ENCODE results near the gene FNDC8.
A peak's percentile ranks its signal among the peaks of the same experiment; 100 is the strongest.
"Not testable (repeated sequence)": the region's sequence is repeated elsewhere in the genome, so short reads cannot be mapped to it uniquely, and the experiment has no call there.

FNDC8 gene

GRCh38 chr17:35095741-35096140 lies 25.7 kb upstream of the FNDC8 start:
- no peak for DNase-seq (ENCODE audit: low read depth in 2 of 2)

- no peak for DNase-seq (ENCODE audit: low read depth in 2 of 2)
Observed at GRCh38 chr17:35097776-35098175, 23.6 kb upstream of the FNDC8 start.

- no peak for DNase-seq (ENCODE audit: low read depth in 2 of 2)
Observed at GRCh38 chr17:35099908-35100307, 21.5 kb upstream of the FNDC8 start.

DNA sequence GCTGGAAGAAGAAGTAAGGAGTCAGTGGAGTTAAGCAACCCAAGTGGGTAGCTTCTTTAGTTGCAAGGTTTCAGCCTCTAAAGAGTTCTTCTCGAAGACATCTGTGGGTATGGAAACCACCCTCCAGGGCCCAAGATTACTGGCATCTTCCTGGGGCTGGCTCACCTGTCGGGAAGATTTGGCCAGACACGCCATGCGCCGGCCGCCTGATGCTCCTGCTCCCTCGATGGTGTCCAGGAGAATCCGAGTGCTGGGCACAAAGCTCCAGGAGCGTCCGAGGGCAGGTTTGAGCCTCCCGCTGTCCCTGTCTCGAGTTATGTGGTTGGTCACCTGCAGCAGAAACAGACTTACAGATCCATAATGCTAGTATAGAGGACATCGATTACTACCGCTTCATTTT lies 20.4 kb upstream of the FNDC8 start:
- no peak for DNase-seq (ENCODE audit: low read depth in 2 of 2)

- DNase-seq (ENCODE audit: low read depth in 2 of 2), result no peak
Observed at GRCh38 chr17:35101725-35102124, 19.7 kb upstream of the FNDC8 start.

DNA sequence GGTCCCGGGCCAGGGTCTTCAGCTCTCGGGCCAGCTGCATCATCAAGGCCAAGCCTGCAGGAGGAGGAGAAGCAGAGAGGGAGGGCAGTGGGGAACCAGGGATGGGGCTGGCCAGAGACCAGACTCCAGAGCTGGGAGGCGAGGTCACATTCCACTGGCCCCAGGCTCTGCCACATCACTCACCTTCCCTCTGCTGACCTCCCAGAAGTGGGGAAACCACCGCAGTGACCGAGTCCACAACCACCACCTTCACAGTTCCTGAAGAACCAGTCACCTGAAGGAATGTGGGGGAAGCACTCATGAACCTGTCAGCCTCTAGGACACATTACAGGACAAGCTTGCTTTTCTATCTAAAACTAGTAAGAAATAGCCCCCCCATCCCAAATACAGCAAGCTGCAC lies 18.1 kb upstream of the FNDC8 start:
- no peak for DNase-seq (ENCODE audit: low read depth in 2 of 2)

DNA sequence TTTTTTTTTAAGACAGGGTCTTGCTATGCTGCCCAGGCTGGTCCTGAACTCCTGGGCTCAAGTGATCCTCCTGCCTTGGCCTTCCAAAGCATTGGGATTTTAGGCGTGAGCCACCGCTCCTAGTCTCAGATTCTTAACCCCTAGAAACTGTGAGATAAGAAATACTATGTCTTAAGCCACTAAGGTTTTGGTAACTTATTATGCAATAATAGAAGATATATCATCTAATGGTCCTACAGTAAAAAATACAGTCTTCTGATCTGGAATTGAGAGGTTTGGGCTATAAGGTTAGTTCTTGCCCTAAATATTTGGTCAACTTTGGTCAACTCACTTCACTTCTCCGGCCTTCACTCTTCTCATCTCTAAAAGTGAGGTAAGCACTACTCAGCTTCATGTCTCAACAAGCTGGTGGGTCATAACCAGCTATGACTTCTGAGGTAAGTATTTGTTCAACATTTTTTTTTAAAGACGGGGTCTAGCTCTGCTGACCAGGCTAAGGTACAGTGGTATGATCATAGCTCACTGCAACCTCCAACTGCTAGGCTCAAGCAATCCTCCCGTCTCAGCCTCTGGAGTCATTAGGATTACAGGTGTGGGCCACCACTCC lies 16.5 kb upstream of the FNDC8 start:
- DNase-seq (ENCODE audit: low read depth in 2 of 2), result no peak

DNA sequence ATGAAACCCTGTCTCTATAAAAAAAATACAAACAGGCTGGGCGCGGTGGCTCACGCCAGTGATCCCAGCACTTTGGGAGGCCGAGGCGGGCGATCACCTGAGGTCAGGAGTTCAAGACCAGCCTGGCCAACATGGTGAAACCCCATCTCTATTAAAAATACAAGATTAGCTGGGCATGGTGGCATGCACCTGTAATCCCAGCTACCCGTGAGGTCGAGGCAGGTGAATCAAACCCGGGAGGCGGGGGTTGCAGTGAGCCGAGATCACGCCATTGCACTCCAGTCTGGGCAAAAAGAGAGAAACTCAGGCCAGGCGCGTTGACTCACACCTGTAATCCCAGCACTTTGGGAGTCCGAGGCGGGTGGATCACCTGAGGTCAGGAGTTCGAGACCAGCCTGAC lies 10.6 kb upstream of the FNDC8 start:
- DNase-seq (ENCODE audit: low read depth in 2 of 2), result not testable (repeated sequence)

DNA sequence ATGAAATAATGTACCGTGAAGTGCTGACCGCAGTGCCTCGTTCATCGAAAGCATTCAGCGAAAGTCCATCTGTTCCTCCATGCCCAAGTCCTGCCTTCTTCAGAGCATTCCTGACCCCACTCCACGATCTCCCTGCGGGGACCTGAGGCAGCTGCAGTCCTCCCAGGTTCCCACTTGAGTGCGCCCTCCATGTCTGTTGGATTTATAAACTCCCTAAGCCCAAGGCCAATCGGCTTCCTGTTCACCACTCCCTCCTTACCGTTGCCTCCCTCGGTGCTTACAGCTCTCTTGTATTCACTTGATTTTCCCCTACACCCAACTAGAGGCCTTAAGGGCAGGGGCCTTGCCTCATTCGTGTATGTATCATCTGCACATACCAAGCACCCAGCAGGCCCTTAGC lies 4.6 kb upstream of the FNDC8 start:
- no peak for DNase-seq (ENCODE audit: low read depth in 2 of 2)

- DNase-seq (ENCODE audit: low read depth in 2 of 2), result no peak
Observed at GRCh38 chr17:35117984-35118383, 3.4 kb upstream of the FNDC8 start.

GRCh38 chr17:35119370-35120165 lies 1.8 kb upstream of the FNDC8 start, which contains the start of gene RAD51D:
Gene RAD51D, minus strand, starts transcription at chr17:35119860. Its CDS starts 247 bp downstream, at chr17:35119613.
- peak; percentile 63 to 66 for DNase-seq (ENCODE audit: low read depth in 2 of 2)

DNA sequence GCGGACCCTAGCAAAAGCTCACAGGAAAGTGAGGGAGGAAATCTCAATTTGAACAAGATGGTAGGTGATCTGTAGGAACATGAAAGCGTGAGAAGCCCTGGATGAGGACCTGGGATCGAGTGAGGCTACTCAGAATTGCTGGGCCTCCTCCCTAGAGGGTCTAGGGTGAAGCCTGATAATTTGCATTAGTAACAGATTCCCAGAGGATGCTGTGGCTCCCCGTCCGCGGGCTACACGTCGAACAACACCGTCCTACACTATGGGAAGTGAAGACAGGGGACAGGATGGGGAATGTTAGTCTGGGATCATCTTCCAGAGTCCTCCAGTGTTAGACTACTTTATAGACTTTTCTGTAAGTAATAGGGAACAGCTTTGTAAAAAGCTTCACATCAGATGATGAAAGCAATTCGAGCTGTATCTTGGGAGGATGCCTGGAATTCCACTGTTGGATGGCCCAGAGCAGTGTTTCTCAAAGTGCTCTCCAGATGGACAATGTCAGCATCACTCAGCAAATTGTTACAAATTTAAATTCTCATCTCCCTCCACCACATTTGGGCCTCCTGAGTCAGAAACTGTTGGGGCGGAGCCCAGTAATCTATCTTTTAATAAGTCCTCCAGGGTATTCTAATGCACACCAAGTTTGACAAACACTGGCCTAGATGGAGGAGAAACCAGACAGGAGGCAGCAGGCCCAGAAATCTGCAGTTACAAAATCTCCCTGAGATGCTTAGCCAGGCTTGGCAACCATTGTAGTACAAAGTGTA lies 6.5 kb downstream of the FNDC8 start:
- no peak for DNase-seq (ENCODE audit: low read depth in 2 of 2)

GRCh38 chr17:35129154-35129972 lies 7.9 kb downstream of the FNDC8 start:
- no peak for DNase-seq (ENCODE audit: low read depth in 2 of 2)

DNA sequence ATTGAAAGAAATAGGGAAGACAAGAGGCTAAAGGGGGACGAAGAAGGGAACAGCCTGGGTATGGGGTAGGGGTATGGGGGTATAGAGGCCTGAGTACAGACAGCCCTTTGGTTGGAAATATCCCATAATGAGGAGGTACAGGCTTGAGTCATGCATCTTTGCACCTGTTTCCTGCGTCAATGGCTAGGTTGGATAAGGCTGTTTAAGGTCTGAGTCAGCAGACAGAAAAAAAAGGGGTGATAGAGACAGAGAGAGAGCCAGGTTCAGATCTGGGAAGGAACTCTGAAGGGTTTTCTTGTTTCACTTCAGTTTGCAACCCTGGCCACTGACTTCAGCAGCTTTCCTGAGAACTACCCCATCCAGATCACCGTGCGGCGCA lies 8.5 kb downstream of the FNDC8 start:
- DNase-seq (ENCODE audit: low read depth in 2 of 2), result no peak

DNA sequence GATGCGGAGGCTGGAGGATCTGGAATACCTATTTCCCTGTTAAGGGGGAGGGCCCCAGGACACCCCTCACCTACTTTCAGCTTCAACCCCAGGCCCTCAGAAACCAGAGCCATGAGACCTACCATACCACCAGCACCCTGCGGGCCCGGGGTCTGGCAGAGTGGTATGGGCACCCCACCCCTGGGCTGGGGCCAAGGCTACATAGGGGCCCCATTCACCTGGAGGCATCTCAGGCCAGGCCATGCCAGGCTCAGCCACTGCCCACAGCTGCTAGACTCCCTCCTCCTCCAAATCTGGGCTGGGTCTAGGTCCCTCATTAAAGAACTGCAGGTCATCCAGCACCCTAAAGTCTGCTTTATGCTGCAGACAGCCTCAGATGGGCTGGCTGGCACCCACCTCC lies 9.0 kb downstream of the FNDC8 start:
- no peak for DNase-seq (ENCODE audit: low read depth in 2 of 2)

GRCh38 chr17:35132099-35132498 lies 10.7 kb downstream of the FNDC8 start:
- DNase-seq (ENCODE audit: low read depth in 2 of 2), result no peak

- DNase-seq (ENCODE audit: low read depth in 2 of 2), result no peak
Observed at GRCh38 chr17:35132816-35133550, 11.6 kb downstream of the FNDC8 start.

DNA sequence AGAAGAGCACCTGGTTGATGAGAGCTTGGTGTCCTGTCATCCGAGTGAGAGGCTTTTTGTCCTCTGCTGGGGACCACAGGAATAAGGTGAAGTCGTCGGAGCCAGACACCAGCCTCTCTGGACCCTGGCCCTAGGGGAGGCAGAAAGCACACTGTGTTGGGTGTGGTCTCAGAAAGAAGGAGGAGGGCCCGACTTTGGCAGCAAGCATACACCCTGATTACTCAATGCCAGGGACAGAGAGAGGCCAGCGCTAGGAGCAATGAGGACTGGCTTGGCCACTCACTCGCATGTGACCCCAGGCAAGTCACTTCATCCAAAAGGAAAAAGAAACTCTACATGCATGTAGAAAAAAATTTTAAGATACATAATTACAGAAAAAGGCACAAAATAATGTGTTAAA lies 13.9 kb downstream of the FNDC8 start:
- no peak for DNase-seq (ENCODE audit: low read depth in 2 of 2)

DNA sequence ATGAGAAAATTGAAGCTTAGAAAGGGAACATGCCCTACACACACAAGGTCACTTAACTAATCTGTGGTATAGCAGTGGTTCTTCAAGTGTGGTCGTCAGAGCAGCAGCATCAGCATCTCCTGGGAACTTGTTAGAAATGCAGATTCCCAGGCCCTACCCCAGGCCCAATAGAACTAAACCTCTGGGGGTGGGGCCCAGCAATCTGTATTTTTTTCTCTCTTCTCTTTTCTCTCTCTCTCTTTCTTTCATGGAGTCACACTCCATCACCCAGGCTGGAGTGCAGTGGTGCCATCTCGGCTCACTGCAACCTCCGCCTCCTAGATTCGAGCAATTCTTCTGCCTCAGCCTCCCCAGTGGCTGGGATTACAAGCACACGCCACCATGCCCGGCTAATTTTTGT lies 16.8 kb downstream of the FNDC8 start:
- no peak for DNase-seq (ENCODE audit: low read depth in 2 of 2)

DNA sequence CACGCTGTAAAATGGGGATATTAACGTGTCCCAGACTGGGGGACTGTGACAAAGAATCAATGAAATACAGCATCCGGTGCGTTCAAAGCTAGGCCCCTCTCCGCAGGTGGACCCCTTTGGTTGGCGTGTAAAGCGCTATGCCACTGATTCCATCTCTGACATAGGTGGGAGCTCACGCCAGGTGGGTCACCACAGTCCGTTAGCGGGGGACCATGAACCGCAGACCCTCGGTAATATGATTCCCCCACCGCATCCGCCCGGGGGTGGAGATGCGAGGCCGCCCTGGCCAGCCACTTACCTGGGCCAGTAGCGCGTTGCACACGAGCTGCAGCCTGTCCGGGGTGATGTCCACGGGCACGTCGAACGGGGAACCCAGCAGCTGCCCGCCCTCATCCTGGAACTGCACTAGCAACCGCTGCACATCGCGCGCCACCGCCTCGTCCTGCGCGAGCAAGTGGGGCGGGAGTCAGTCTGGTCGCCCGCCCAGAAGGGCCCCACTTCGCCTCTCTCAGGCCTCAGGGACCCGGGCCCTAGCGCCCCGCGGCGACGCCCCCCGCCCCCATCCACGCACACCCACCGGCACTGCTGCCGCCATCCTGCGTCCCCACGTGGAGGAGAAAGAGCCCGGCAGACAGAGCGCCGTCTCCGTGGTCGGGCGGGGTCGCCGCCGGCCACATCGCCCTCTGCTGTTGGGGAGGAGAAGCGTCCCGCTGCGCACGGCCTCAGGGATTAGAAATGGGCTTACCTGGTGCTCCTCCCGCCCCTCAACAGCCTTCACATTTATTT lies 20.5 kb downstream of the FNDC8 start, which contains the start of gene NLE1:
Gene NLE1, minus strand, starts transcription at position 623 of the 786 bp plus-strand sequence. Its CDS starts 28 bp downstream, at position 595.
- DNase-seq (ENCODE audit: low read depth in 2 of 2), result peak; percentile 82 to 86

All from activated CD4-positive, alpha-beta T cell treated with anti-CD3 and anti-CD28 coated beads for 24 hours (primary cell).